ENCODE measurements around the gene SLC22A12.

Gene SLC22A12

GRCh38 chr11:64546600-64546999, 44.4 kb upstream of the SLC22A12 start:
- no peaks in the 10 kb centered on the region for H4K20me1 ChIP-seq (ENCODE audit: insufficient read depth, low read length, poor library complexity, severe bottlenecking)
- H3F3A ChIP-seq (ENCODE audit: low read depth): no peaks in the 10 kb centered on the region
- no peaks in the 10 kb centered on the region for H3K9me3 ChIP-seq (ENCODE audit: insufficient read depth, low read depth, low read length)
- no peak overlapping the region for H3K9ac ChIP-seq (ENCODE audit: low read depth, low read length, poor library complexity, severe bottlenecking)
- no peaks in the 10 kb centered on the region for H3K9me2 ChIP-seq (replicated peaks; ENCODE audit: low read depth, low read length)
- no peak overlapping the region for H3K4me2 ChIP-seq (ENCODE audit: low read depth, low read length, poor library complexity, severe bottlenecking)
- no peaks in the 10 kb centered on the region for H3K27me3 ChIP-seq (ENCODE audit: insufficient read depth, low read length, poor library complexity, severe bottlenecking)
- no peak overlapping the region for H3K4me3 ChIP-seq (ENCODE audit: low read length, poor library complexity, severe bottlenecking)
- no peaks in the 10 kb centered on the region for H3K36me3 ChIP-seq (ENCODE audit: insufficient read depth, low read length)
- no peak overlapping the region for H2AFZ ChIP-seq (ENCODE audit: low read length)
- H3K79me2 ChIP-seq (ENCODE audit: insufficient read depth, low read length): no peaks in the 10 kb centered on the region
- peaks cover 16% of the 10 kb centered on the region for H3K4me1 ChIP-seq (ENCODE audit: insufficient read depth, low read length, poor library complexity, severe bottlenecking)
- TF ChIP-seq EZH2phosphoT487 (IDR thresholded peaks at IDR 0.05; ENCODE audit: borderline replicate concordance) (no peak), CTCF (conservative IDR thresholded peaks at IDR 0.05; ENCODE audit: low read length) (no peak)

GRCh38 chr11:64549969-64550368, 41.1 kb upstream of the SLC22A12 start:
- Histone ChIP-seq H3K9me3 (ENCODE audit: insufficient read depth, low read depth, low read length) (no peaks in the 10 kb centered on the region), H3K9ac (ENCODE audit: low read depth, low read length, poor library complexity, severe bottlenecking) (no peak overlapping the region), H4K20me1 (ENCODE audit: insufficient read depth, low read length, poor library complexity, severe bottlenecking) (no peaks in the 10 kb centered on the region), H3K4me2 (ENCODE audit: low read depth, low read length, poor library complexity, severe bottlenecking) (no peak overlapping the region), H3K4me1 (ENCODE audit: insufficient read depth, low read length, poor library complexity, severe bottlenecking) (peaks cover 31% of the 10 kb centered on the region), H3K4me3 (ENCODE audit: low read length, poor library complexity, severe bottlenecking) (no peak overlapping the region), H3K36me3 (ENCODE audit: insufficient read depth, low read length) (no peaks in the 10 kb centered on the region), H3K27me3 (ENCODE audit: insufficient read depth, low read length, poor library complexity, severe bottlenecking) (no peaks in the 10 kb centered on the region), H2AFZ (ENCODE audit: low read length) (no peak overlapping the region), H3F3A (ENCODE audit: low read depth) (no peaks in the 10 kb centered on the region), H3K79me2 (ENCODE audit: insufficient read depth, low read length) (no peaks in the 10 kb centered on the region), H3K9me2 (replicated peaks; ENCODE audit: low read depth, low read length) (no peaks in the 10 kb centered on the region)
- no peak for TF ChIP-seq CTCF (conservative IDR thresholded peaks at IDR 0.05; ENCODE audit: low read length)
- TF ChIP-seq EZH2phosphoT487 (IDR thresholded peaks at IDR 0.05; ENCODE audit: borderline replicate concordance): no peak

- no peaks in the 10 kb centered on the region for H4K20me1 ChIP-seq (ENCODE audit: insufficient read depth, low read length, poor library complexity, severe bottlenecking)
- no peaks in the 10 kb centered on the region for H3K79me2 ChIP-seq (ENCODE audit: insufficient read depth, low read length)
- no peaks in the 10 kb centered on the region for H3F3A ChIP-seq (ENCODE audit: low read depth)
- peak overlapping the region; percentile 40 for H3K9ac ChIP-seq (ENCODE audit: low read depth, low read length, poor library complexity, severe bottlenecking)
- no peak overlapping the region for H3K4me2 ChIP-seq (ENCODE audit: low read depth, low read length, poor library complexity, severe bottlenecking)
- TF ChIP-seq CTCF (conservative IDR thresholded peaks at IDR 0.05; ENCODE audit: low read length) (peak; percentile 99), EZH2phosphoT487 (IDR thresholded peaks at IDR 0.05; ENCODE audit: borderline replicate concordance) (no peak)
- no peaks in the 10 kb centered on the region for H3K36me3 ChIP-seq (ENCODE audit: insufficient read depth, low read length)
- no peaks in the 10 kb centered on the region for H3K9me2 ChIP-seq (replicated peaks; ENCODE audit: low read depth, low read length)
- H3K27me3 ChIP-seq (ENCODE audit: insufficient read depth, low read length, poor library complexity, severe bottlenecking): no peaks in the 10 kb centered on the region
- H2AFZ ChIP-seq (ENCODE audit: low read length): peak overlapping the region; percentile 39; the same call in 1 of the 2 replicates
- peaks cover 25% of the 10 kb centered on the region for H3K4me1 ChIP-seq (ENCODE audit: insufficient read depth, low read length, poor library complexity, severe bottlenecking)
- no peaks in the 10 kb centered on the region for H3K9me3 ChIP-seq (ENCODE audit: insufficient read depth, low read depth, low read length)
- no peak overlapping the region for H3K4me3 ChIP-seq (ENCODE audit: low read length, poor library complexity, severe bottlenecking)
Measured at GRCh38 chr11:64553554-64554201, 37.3 kb upstream of the SLC22A12 start.

Data from Loucy (cell line).